DMS79 (cell line): ENCODE results near the gene ZNF722.
"Not testable (repeated sequence)": the region's sequence is repeated elsewhere in the genome, so short reads cannot be mapped to it uniquely, and the experiment has no call there.

Experiments
- DNase-seq: peaks from one replicate; lab custom pipeline; 2025; lab: John Stamatoyannopoulos, UW

The ZNF722 gene

GRCh38 chr7:63998549-63998948 is at the start of gene ZNF722:
Gene ZNF722, plus strand, starts transcription at chr7:63998849. Its CDS starts 113 bp downstream, at chr7:63998962.
- no peak for DNase-seq

GRCh38 chr7:63953181-63953580 is 45.5 kb upstream of the ZNF722 start:
- DNase-seq, result no peak

GRCh38 chr7:63968629-63969028 is 30.0 kb upstream of the ZNF722 start:
- no peak for DNase-seq

GRCh38 chr7:64015496-64015895 is 16.8 kb downstream of the ZNF722 start:
- not testable (repeated sequence) for DNase-seq

- no peak for DNase-seq
These were observed 36.7 kb downstream of the ZNF722 start for GRCh38 chr7:64035388-64035787.

GRCh38 chr7:64037095-64037494 is 38.4 kb downstream of the ZNF722 start:
- no peak for DNase-seq

GRCh38 chr7:64045301-64046040 is 46.8 kb downstream of the ZNF722 start, which contains the start of gene ZNF727:
Gene ZNF727, plus strand, starts transcription at chr7:64045434. Its CDS starts 188 bp downstream, at chr7:64045622.
- no peak for DNase-seq

GRCh38 chr7:64046041-64046389 is 47.4 kb downstream of the ZNF722 start:
- DNase-seq, result no peak
